SK-N-SH treated with all-trans-retinoic acid at 6 μM for 48 hours (cell line): ENCODE measurements around the gene SPOCK1.

Experiments
- ATAC-seq: fragments of 200-7000 bp; cut with Tn5 transposase; 3 replicates; pipeline ENCODE4 v1.9.1; 2020; ENCODE audit warnings: mild to moderate bottlenecking, moderate library complexity
- ARNTL ChIP-seq: fragments of 450-650 bp; formaldehyde crosslinking; IDR thresholded peaks from 2 replicates; pipeline ENCODE4 v1.5.0; 2020; ENCODE audit warnings: low read depth, mild to moderate bottlenecking, moderate library complexity, borderline replicate concordance
- BACH2 ChIP-seq: fragments of 250-450 bp; sonication (Bioruptor Pico); IDR thresholded peaks from 2 replicates; pipeline ENCODE4 v1.9.0; 2021; ENCODE audit warnings: mild to moderate bottlenecking, borderline replicate concordance
- CSDC2 ChIP-seq: fragments of 250-450 bp; sonication (Bioruptor Pico); IDR thresholded peaks from 2 replicates; pipeline ENCODE4 v1.5.0; 2020; ENCODE audit warnings: mild to moderate bottlenecking, moderate library complexity
- ESRRG ChIP-seq: fragments of 250-450 bp; sonication (Bioruptor Pico); IDR thresholded peaks from 2 replicates; pipeline ENCODE4 v1.6.1; 2021; ENCODE audit warnings: mild to moderate bottlenecking
- ISL1 ChIP-seq: fragments of 250-450 bp; sonication (Bioruptor Pico); IDR thresholded peaks from 2 replicates; pipeline ENCODE4 v2.1.2; 2022; ENCODE audit warnings: mild to moderate bottlenecking, moderate library complexity
- OSR1 ChIP-seq: fragments of 250-450 bp; sonication (Bioruptor Pico); IDR thresholded peaks from 2 replicates; pipeline ENCODE4 v1.8.0; 2022; ENCODE audit warnings: moderate library complexity, mild to moderate bottlenecking, inconsistent platforms
- PPARA ChIP-seq: fragments of 250-450 bp; sonication (Bioruptor Pico); IDR thresholded peaks from 2 replicates; pipeline ENCODE4 v1.5.0; 2020; ENCODE audit warnings: mild to moderate bottlenecking, borderline replicate concordance
- RARB ChIP-seq: fragments of 250-450 bp; sonication (Bioruptor Pico); IDR thresholded peaks from 2 replicates; pipeline ENCODE4 v1.8.0; 2021; ENCODE audit warnings: mild to moderate bottlenecking, moderate library complexity
- SNAI2 ChIP-seq: fragments of 250-450 bp; sonication (Bioruptor Pico); IDR thresholded peaks from 2 replicates; pipeline ENCODE4 v1.5.0; 2020; ENCODE audit warnings: mild to moderate bottlenecking, moderate library complexity
- TCF4 ChIP-seq: fragments of 250-450 bp; sonication (Bioruptor Pico); IDR thresholded peaks from 2 replicates; pipeline ENCODE4 v1.8.0; 2021; ENCODE audit warnings: mild to moderate bottlenecking, moderate library complexity, borderline replicate concordance
- TOX ChIP-seq: fragments of 250-450 bp; sonication (Bioruptor Pico); IDR thresholded peaks from 2 replicates; pipeline ENCODE4 v1.8.0; 2021; ENCODE audit warnings: mild to moderate bottlenecking, moderate library complexity, borderline replicate concordance
- ZC3H10 ChIP-seq: fragments of 250-450 bp; sonication (Bioruptor Pico); IDR thresholded peaks from 2 replicates; pipeline ENCODE4 v1.5.1; 2021; ENCODE audit warnings: mild to moderate bottlenecking, moderate library complexity
- ZFP30 ChIP-seq: fragments of 450-650 bp; formaldehyde crosslinking; IDR thresholded peaks from 2 replicates; pipeline ENCODE4 v1.5.0; 2022; ENCODE audit warnings: mild to moderate bottlenecking, moderate library complexity
- ZNF565 ChIP-seq: fragments of 450-650 bp; formaldehyde crosslinking; conservative IDR thresholded peaks from 2 replicates; pipeline ENCODE4 v1.5.0; 2020; ENCODE audit warnings: low read depth, mild to moderate bottlenecking, moderate library complexity
- ZNF70 ChIP-seq: fragments of 450-650 bp; formaldehyde crosslinking; IDR thresholded peaks from 2 replicates; pipeline ENCODE4 v1.5.0; 2020; ENCODE audit warnings: mild to moderate bottlenecking, moderate library complexity
- ZNF8 ChIP-seq: fragments of 450-650 bp; formaldehyde crosslinking; IDR thresholded peaks from 2 replicates; pipeline ENCODE4 v1.5.0; 2020; ENCODE audit warnings: mild to moderate bottlenecking, moderate library complexity
- TF ChIP-seq, protein P1 (sequence below): fragments of 250-450 bp; sonication (Bioruptor Pico); IDR thresholded peaks from 2 replicates; pipeline ENCODE4 v1.5.1; 2020; ENCODE audit warnings: low read depth, mild to moderate bottlenecking, moderate library complexity
- TF ChIP-seq, protein P2 (sequence below): fragments of 250-450 bp; sonication (Bioruptor Pico); IDR thresholded peaks from 2 replicates; pipeline ENCODE4 v1.8.0; 2020; ENCODE audit warnings: mild to moderate bottlenecking, moderate library complexity, borderline replicate concordance
- TF ChIP-seq, protein P3 (sequence below): fragments of 250-450 bp; sonication (Bioruptor Pico); IDR thresholded peaks from 2 replicates; pipeline ENCODE4 v1.5.1; 2021; ENCODE audit warnings: mild to moderate bottlenecking, moderate library complexity
- TF ChIP-seq, protein P4 (sequence below): fragments of 250-450 bp; sonication (Bioruptor Pico); IDR thresholded peaks from 2 replicates; pipeline ENCODE4 v1.5.0; 2020; ENCODE audit warnings: mild to moderate bottlenecking, moderate library complexity

The SPOCK1 gene

DNA sequence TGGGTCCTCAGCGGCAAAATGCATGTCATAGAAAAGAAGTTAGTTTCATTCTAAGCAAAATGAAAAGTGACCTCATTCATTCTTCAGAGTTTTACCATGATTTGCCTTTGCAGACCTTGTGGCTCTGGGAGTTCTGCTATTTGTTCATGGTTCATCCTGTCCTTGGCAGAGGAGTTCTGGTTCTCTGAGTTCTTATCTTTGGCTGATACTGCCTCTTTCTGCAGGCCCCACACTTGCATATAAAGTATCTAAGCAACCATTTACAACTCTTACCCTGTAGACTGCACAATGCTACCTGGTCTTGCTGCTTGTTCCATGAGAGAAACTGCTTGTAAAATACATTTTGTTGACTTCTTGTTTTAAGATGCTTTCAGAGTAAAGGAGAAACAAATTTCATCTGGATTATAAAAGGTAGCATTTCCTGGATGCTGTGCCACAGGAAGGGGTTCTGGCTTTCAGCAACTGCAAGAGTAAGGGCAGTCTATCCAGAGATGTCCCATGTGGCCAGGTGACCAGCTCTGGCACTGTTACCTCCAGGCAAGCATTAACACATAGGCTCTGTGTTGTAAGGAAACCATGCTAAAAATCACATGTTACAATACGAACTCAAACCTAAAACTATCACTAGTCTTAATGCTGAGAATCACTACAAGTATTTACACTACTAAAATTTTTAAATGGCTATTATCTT is 513.2 kb downstream of the SPOCK1 start:
- ATAC-seq = no peak
- TF ChIP-seq, protein P1, sequence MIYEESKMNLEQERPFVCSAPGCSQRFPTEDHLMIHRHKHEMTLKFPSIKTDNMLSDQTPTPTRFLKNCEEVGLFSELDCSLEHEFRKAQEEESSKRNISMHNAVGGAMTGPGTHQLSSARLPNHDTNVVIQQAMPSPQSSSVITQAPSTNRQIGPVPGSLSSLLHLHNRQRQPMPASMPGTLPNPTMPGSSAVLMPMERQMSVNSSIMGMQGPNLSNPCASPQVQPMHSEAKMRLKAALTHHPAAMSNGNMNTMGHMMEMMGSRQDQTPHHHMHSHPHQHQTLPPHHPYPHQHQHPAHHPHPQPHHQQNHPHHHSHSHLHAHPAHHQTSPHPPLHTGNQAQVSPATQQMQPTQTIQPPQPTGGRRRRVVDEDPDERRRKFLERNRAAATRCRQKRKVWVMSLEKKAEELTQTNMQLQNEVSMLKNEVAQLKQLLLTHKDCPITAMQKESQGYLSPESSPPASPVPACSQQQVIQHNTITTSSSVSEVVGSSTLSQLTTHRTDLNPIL (CRISPR knock-in tag) = no peak
- TF ChIP-seq ARNTL (CRISPR knock-in tag) = no peak
- TF ChIP-seq SNAI2 (CRISPR knock-in tag) = no peak
- no peak for TF ChIP-seq ZNF8 (CRISPR knock-in tag)
- TF ChIP-seq, protein P2, sequence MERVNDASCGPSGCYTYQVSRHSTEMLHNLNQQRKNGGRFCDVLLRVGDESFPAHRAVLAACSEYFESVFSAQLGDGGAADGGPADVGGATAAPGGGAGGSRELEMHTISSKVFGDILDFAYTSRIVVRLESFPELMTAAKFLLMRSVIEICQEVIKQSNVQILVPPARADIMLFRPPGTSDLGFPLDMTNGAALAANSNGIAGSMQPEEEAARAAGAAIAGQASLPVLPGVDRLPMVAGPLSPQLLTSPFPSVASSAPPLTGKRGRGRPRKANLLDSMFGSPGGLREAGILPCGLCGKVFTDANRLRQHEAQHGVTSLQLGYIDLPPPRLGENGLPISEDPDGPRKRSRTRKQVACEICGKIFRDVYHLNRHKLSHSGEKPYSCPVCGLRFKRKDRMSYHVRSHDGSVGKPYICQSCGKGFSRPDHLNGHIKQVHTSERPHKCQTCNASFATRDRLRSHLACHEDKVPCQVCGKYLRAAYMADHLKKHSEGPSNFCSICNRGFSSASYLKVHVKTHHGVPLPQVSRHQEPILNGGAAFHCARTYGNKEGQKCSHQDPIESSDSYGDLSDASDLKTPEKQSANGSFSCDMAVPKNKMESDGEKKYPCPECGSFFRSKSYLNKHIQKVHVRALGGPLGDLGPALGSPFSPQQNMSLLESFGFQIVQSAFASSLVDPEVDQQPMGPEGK = no peak
- TF ChIP-seq TCF4 (CRISPR knock-in tag) = no peak
- TF ChIP-seq RARB (CRISPR knock-in tag) = no peak
- no peak for TF ChIP-seq PPARA (CRISPR knock-in tag)
- TF ChIP-seq ISL1 (CRISPR knock-in tag) = no peak
- TF ChIP-seq ESRRG (CRISPR knock-in tag) = no peak
- no peak for TF ChIP-seq OSR1 (CRISPR knock-in tag)
- TF ChIP-seq, protein P3, sequence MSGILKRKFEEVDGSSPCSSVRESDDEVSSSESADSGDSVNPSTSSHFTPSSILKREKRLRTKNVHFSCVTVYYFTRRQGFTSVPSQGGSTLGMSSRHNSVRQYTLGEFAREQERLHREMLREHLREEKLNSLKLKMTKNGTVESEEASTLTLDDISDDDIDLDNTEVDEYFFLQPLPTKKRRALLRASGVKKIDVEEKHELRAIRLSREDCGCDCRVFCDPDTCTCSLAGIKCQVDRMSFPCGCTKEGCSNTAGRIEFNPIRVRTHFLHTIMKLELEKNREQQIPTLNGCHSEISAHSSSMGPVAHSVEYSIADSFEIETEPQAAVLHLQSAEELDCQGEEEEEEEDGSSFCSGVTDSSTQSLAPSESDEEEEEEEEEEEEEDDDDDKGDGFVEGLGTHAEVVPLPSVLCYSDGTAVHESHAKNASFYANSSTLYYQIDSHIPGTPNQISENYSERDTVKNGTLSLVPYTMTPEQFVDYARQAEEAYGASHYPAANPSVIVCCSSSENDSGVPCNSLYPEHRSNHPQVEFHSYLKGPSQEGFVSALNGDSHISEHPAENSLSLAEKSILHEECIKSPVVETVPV (CRISPR knock-in tag) = no peak
- no peak for TF ChIP-seq TOX (CRISPR knock-in tag)
- TF ChIP-seq ZC3H10 (CRISPR knock-in tag) = no peak
- no peak for TF ChIP-seq ZFP30
- no peak for TF ChIP-seq BACH2
- TF ChIP-seq ZNF70 (CRISPR knock-in tag) = no peak
- TF ChIP-seq ZNF565 (CRISPR knock-in tag) = no peak
- TF ChIP-seq, protein P4, sequence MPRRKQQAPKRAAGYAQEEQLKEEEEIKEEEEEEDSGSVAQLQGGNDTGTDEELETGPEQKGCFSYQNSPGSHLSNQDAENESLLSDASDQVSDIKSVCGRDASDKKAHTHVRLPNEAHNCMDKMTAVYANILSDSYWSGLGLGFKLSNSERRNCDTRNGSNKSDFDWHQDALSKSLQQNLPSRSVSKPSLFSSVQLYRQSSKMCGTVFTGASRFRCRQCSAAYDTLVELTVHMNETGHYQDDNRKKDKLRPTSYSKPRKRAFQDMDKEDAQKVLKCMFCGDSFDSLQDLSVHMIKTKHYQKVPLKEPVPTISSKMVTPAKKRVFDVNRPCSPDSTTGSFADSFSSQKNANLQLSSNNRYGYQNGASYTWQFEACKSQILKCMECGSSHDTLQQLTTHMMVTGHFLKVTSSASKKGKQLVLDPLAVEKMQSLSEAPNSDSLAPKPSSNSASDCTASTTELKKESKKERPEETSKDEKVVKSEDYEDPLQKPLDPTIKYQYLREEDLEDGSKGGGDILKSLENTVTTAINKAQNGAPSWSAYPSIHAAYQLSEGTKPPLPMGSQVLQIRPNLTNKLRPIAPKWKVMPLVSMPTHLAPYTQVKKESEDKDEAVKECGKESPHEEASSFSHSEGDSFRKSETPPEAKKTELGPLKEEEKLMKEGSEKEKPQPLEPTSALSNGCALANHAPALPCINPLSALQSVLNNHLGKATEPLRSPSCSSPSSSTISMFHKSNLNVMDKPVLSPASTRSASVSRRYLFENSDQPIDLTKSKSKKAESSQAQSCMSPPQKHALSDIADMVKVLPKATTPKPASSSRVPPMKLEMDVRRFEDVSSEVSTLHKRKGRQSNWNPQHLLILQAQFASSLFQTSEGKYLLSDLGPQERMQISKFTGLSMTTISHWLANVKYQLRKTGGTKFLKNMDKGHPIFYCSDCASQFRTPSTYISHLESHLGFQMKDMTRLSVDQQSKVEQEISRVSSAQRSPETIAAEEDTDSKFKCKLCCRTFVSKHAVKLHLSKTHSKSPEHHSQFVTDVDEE (CRISPR knock-in tag) = no peak
- no peak for TF ChIP-seq CSDC2 (CRISPR knock-in tag)

DNA sequence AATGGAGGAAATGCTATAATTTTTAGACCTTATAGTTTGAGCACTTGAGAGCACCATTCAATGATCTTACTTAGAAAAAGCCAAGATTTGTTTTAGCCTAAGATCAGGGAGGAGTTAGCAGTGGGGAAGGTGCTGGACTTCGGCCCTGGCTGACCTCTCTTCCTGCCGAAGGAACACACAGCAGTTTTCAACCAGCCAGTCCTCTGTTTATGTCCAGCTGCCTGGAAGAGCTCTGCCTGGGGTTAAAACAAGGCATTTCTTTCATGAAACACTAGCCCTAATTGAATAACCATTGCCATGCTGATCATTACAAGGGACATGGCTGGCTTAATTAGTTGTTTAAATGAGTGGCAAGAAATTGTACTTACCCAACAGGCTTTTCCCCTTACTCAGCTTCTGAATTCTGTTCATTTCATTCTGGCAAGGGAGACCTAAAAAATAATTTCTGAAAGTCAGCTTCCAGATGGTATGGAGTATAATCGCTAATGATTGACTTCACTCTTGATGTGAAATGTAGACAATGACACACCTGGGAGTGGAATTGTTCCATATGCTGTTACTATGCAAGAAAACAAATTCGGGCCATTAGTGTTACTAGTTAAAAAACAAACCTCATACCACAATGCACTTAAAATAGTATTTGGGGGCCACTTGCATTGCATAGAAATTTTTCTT is 514.2 kb downstream of the SPOCK1 start:
- ATAC-seq = no peak
- no peak for TF ChIP-seq BACH2
- TF ChIP-seq, protein P4 (CRISPR knock-in tag) = no peak
- no peak for TF ChIP-seq ZNF565 (CRISPR knock-in tag)
